Left ventricle myocardium inferior (tissue), 1 donor: Measurements from ENCODE around the gene GMCL2. TPM values are rescaled to one million over a fixed set of nuclear protein-coding genes. Genes with fewer than 3 reads are reported as not detected.

Experiments used
- DNase-seq: peaks from one replicate; pipeline ENCODE4 v3.0.0-alpha.2; 2020
- H3K27ac ChIP-seq: fragments of 200-600 bp; replicated peaks from 2 replicates; pipeline ENCODE4 v1.8.0; 2021
- H3K27me3 ChIP-seq: fragments of 200-600 bp; 2 replicates; pipeline ENCODE4 v1.8.0; 2021; ENCODE audit warnings: low read depth
- H3K36me3 ChIP-seq: fragments of 200-600 bp; 2 replicates; pipeline ENCODE4 v1.8.0; 2021
- H3K4me1 ChIP-seq: fragments of 200-600 bp; 2 replicates; pipeline ENCODE4 v1.8.0; 2021
- H3K4me3 ChIP-seq: fragments of 200-600 bp; 2 replicates; pipeline ENCODE4 v1.8.0; 2021; ENCODE audit warnings: mild to moderate bottlenecking, moderate library complexity
- H3K9me3 ChIP-seq: fragments of 200-600 bp; replicated peaks from 2 replicates; pipeline ENCODE4 v1.8.0; 2021
- intact Hi-C: fragments of 100-400 bp; cut with micrococcal nuclease; formaldehyde crosslinking; loops from one replicate; pipeline ENCODE4 v1.11.0; 2022
- total RNA-seq: library from RNA; stranded (reverse); fragmentation: NEBNext Ultra II Directional; extraction: Animal tissue kit (Norgen Biotek cat#: 25700); gene quantifications from one replicate; pipeline ENCODE4 v1.2.1, GENCODE V29; 2021
- TF ChIP-seq, protein P1 (sequence below): fragments of 200-600 bp; IDR thresholded peaks from 2 replicates; pipeline ENCODE4 v1.8.0; 2021; ENCODE audit warnings: antibody characterized with exemption, mild to moderate bottlenecking, borderline replicate concordance
- donor health status: DM: no; HTN: yes; CAD: no; lungs with severe emphysema.

The GMCL2 gene
- total RNA-seq, 1 donor from 2014 or later, result not detected

DNA sequence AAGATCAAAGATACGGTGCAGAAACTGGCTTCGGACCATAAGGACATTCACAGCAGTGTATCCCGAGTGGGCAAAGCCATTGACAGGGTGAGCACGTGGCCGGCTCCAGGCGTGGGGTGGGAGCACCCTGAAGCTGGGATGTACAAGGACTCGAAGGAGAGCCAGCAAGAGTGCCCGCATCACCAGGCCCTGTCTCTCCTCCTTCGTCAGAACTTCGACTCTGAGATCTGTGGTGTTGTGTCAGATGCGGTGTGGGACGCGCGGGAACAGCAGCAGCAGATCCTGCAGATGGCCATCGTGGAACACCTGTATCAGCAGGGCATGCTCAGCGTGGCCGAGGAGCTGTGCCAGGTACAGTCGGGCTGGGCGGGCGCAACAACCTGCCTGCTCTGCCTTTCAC, 44.5 kb downstream of the GMCL2 start:
- H3K27me3 ChIP-seq, result no peaks in the 10 kb centered on the region
- TF ChIP-seq, protein P1, sequence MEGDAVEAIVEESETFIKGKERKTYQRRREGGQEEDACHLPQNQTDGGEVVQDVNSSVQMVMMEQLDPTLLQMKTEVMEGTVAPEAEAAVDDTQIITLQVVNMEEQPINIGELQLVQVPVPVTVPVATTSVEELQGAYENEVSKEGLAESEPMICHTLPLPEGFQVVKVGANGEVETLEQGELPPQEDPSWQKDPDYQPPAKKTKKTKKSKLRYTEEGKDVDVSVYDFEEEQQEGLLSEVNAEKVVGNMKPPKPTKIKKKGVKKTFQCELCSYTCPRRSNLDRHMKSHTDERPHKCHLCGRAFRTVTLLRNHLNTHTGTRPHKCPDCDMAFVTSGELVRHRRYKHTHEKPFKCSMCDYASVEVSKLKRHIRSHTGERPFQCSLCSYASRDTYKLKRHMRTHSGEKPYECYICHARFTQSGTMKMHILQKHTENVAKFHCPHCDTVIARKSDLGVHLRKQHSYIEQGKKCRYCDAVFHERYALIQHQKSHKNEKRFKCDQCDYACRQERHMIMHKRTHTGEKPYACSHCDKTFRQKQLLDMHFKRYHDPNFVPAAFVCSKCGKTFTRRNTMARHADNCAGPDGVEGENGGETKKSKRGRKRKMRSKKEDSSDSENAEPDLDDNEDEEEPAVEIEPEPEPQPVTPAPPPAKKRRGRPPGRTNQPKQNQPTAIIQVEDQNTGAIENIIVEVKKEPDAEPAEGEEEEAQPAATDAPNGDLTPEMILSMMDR, result no peak
- peaks cover 92% of the 10 kb centered on the region for H3K36me3 ChIP-seq
- H3K4me1 ChIP-seq, result peaks cover 4% of the 10 kb centered on the region
- H3K4me3 ChIP-seq, result no peak overlapping the region
- DNase-seq, result no peak
- intact Hi-C loops, result no loop called here
- no peak overlapping the region for H3K27ac ChIP-seq
- no peaks in the 10 kb centered on the region for H3K9me3 ChIP-seq

DNA sequence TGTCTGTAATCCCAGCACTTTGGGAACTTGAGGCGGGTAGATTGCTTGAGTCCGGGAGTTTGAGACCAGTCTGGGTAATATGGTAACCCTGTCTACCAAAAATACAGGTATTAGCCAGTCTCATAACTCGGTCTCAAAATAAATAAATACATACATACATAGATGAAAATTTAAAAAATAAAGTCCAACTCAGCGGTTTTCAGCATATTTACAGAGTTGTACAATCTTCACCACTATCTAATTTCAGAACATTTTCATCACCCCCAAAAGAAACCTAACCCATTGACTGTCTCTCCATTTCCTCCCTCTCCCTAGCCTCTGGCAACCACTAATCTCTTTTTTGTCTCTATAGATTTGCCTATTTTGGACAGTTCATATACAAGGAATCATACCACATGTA, 45.6 kb downstream of the GMCL2 start:
- DNase-seq, result no peak
- peaks cover 82% of the 10 kb centered on the region for H3K36me3 ChIP-seq
- H3K4me3 ChIP-seq, result no peak overlapping the region
- H3K27me3 ChIP-seq, result no peaks in the 10 kb centered on the region
- TF ChIP-seq, protein P1, result no peak
- peaks cover 4% of the 10 kb centered on the region for H3K4me1 ChIP-seq
- H3K9me3 ChIP-seq, result no peaks in the 10 kb centered on the region
- intact Hi-C loops, result no loop called here
- no peak overlapping the region for H3K27ac ChIP-seq

DNA sequence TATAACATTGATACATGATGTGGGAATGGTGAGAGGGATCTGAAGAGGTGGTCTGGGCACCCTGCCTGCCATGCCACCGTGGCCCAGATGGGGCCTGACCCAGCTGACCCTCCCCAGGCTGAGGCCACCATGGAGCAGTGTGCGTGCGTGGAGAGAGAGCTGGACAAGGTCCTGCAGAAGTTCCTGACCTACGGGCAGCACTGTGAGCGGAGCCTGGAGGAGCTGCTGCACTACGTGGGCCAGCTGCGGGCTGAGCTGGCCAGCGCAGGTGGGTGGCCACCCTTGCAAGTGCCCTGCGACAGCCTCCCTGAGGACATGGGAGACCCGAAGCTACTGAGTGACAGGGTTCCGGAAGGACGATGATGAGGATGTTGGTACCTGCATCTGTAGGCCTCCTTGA, 49.2 kb downstream of the GMCL2 start:
- peaks cover 76% of the 10 kb centered on the region for H3K36me3 ChIP-seq
- H3K4me1 ChIP-seq, result no peaks in the 10 kb centered on the region
- intact Hi-C loops, result no loop called here
- H3K27ac ChIP-seq, result no peak overlapping the region
- H3K27me3 ChIP-seq, result no peaks in the 10 kb centered on the region
- no peak for DNase-seq
- no peaks in the 10 kb centered on the region for H3K9me3 ChIP-seq
- TF ChIP-seq, protein P1, result no peak
- no peak overlapping the region for H3K4me3 ChIP-seq

DNA sequence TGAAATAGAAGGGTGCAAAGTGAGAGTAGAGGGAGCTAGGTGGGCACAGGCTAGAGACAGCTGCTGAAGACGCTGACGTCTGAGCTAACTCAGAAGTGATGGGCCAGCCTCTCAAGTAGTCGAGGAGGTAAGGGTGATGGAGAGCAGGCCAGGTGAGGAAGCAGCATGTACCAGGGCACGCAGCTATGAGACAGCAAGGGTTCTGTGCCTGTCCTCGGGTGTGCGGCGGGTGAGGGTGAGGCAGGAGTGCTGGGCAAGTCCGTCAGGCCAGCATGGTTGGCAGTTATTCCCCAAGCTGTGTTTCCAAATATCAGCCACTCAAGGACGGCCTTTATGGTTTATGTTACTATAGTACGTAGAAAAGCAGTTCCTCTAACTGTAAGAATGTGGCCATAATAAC, 50.2 kb downstream of the GMCL2 start:
- peaks cover 5% of the 10 kb centered on the region for H3K4me1 ChIP-seq
- H3K9me3 ChIP-seq, result no peaks in the 10 kb centered on the region
- H3K36me3 ChIP-seq, result peaks cover 66% of the 10 kb centered on the region
- DNase-seq, result no peak
- H3K4me3 ChIP-seq, result no peak overlapping the region
- TF ChIP-seq, protein P1, result no peak
- H3K27ac ChIP-seq, result no peak overlapping the region
- H3K27me3 ChIP-seq, result no peaks in the 10 kb centered on the region
- intact Hi-C loops, result no loop called here

Other genes with a start within 250 kb of the GMCL2 start
- gene PROP1, start 191.1 kb downstream of the GMCL2 start, total RNA-seq, result not detected
- 1.8 TPM for gene N4BP3, start 73.8 kb downstream of the GMCL2 start, total RNA-seq
- 38.9 TPM for gene RMND5B, start 56.4 kb downstream of the GMCL2 start, total RNA-seq
- 78.1 TPM for gene NHP2, start 33.5 kb downstream of the GMCL2 start, total RNA-seq
- 85.2 TPM for gene HNRNPAB, start 17.2 kb upstream of the GMCL2 start, total RNA-seq
- 34.0 TPM for gene PHYKPL, start 45.4 kb upstream of the GMCL2 start, total RNA-seq